Skin epidermis (tissue), 12 donors: ENCODE results near the gene RAP2A.
A peak's percentile ranks its signal among the peaks of the same experiment; 100 is the strongest.

ENCODE experiments used
- H3K27ac ChIP-seq, 21 experiments: fragments of 200-600 bp; sonication (generic) in 11 of 21; one replicate each; pipeline ENCODE4 v1.5.0; 2020; ENCODE audit warnings: mild to moderate bottlenecking in 3 of 21, inconsistent platforms in 2 of 21, moderate library complexity in 2 of 21
- H3K4me3 ChIP-seq, 7 experiments: fragments of 200-600 bp; sonication (generic) in 2 of 7; one replicate each; pipeline ENCODE4 v1.5.0; 2020; ENCODE audit warnings: inconsistent platforms in 2 of 7, mild to moderate bottlenecking in 2 of 7, moderate library complexity in 1 of 7

Gene RAP2A

DNA sequence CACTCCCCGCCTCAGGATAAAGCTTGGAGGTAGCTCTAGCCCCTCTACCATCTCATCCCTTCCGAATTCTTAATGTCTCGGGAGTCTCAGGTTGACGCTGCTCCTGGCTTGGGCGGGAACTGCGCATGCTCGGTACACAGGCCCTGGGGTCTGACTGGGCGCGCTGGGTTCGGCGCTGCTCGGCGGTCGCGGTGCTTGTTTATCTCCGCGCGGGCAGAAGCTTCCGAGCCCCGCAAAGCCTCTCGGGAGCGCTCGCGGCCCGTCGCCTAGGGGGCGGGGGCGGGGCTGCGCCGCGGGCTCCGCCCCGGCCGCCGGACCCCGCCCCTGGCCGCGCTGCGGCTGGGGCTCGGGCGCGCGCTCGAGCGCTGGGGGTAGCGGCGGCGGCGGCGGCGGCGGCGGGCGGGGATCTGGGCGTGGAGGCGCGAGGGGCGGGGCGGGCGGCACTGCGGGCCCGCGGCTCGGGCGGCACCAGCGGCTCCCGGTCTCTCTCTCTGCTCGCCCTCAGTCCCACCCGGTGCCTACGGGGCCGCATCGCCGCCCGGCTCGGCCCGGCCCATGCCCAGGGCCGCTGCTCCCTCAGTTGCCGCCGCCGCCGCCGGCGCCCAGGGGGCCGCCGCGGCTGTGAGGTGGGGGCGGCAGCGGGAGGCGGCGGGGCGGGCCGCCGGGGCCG is at the start of gene RAP2A:
Gene RAP2A (plus strand): TSS at position 443 of the 670 bp plus-strand sequence. CDS start 302 bp downstream, outside the sequence.
- peak within 1 kb of the TSS; percentile 66 to 90 (median 84) for H3K4me3 ChIP-seq
- peak within 1 kb of the TSS; percentile 80 to 99 (median 97) for H3K27ac ChIP-seq

DNA sequence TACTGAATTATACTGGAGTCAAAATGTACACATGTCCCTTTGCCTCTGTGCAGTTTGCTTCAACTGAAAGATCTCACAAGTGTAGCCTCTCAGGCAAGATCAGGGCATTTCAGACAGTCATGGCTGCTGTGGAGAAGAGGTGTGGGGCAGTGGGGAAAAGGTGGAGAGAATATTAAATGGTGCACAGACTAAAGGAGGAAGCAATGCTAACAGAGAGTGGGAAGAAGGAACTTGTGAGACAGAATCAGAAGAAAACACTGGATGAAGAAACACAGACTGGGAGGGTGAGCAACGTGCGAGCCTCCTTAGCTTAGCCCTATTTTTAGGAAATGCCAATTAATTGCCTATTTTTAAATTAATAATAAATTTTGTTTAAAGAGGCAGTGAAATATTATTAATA is 49.6 kb upstream of the RAP2A start:
- Histone ChIP-seq H3K4me3 (no peak overlapping the region), H3K27ac (peak overlapping the region in 6 of 21 experiments; percentile 7 to 78 (median 32))

DNA sequence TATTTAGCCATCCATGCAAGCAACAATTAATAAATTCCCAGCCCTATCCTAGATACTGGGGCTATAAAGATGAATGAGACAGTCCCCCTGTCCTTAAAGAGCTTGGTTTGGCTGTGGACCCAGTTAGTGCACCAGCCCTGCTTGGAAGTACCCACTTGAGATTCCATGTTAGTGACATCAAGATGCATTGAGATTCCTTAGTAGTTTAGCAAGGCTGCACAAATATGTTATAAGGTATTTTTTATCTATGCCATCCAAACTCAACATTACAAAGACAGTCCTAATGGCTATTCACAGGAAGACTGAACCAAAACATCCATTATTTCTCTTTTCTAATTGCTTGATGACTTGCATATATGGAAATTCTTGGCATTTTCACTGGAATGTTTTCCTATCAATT is 48.8 kb upstream of the RAP2A start:
- H3K27ac ChIP-seq: peak overlapping the region in 7 of 21 experiments; percentile 7 to 78 (median 46)
- no peak overlapping the region for H3K4me3 ChIP-seq

DNA sequence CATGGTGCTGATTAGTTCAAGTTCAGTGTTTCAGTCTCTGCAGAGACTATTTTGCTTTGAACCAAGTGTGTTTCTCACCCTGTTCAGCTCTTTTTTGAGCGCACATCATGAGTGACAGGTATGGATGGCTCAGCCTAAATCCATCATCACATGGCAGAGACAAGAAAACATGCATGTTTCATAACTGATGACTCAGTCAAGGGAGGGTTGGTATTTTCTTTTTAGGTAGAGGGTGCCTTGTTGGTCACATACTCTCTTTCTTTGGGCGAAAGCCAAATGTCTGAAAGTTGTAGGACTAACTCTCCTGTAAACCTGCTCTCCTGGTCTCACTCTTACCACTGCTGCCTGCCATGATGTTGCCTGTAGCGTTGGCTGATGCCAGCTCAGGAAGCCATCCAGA is 48.1 kb upstream of the RAP2A start:
- Histone ChIP-seq H3K4me3 (no peak overlapping the region), H3K27ac (peak overlapping the region in 13 of 21 experiments; percentile 2 to 78 (median 50))

- no peak overlapping the region for H3K4me3 ChIP-seq
- H3K27ac ChIP-seq: peak overlapping the region in 14 of 21 experiments; percentile 7 to 78 (median 58)
These were observed 47.0 kb upstream of the RAP2A start for GRCh38 chr13:97386801-97387484.

DNA sequence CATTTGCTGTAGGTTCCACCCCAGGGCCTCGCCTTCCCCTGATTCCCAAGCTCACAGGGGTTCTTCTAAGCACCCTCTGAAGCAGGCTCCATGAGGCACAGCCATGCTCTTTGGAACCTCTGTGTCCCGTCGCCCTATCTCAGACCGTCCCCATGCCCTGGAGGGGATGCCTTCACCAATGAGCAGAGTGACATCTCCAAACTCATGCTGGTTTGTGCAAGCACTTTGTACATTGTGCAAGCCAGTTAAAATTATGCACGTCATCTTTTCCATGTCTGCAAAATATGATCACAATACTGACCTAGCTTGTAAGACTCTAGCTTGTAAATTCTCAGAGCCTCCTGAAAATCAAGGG is 46.5 kb upstream of the RAP2A start:
- H3K27ac ChIP-seq: peak overlapping the region in 12 of 21 experiments; percentile 1 to 78 (median 52)

GRCh38 chr13:97387890-97388289 is 46.1 kb upstream of the RAP2A start:
- peak overlapping the region in 11 of 21 experiments; percentile 1 to 78 (median 54) for H3K27ac ChIP-seq
- no peak overlapping the region for H3K4me3 ChIP-seq

More for the DNA sequence above, 46.5 kb upstream of the RAP2A start:
- no peak overlapping the region for H3K4me3 ChIP-seq

- peak overlapping the region in 7 of 21 experiments; percentile 21 to 78 (median 51) for H3K27ac ChIP-seq
- no peak overlapping the region for H3K4me3 ChIP-seq
These were observed 45.6 kb upstream of the RAP2A start for GRCh38 chr13:97388373-97388772.

DNA sequence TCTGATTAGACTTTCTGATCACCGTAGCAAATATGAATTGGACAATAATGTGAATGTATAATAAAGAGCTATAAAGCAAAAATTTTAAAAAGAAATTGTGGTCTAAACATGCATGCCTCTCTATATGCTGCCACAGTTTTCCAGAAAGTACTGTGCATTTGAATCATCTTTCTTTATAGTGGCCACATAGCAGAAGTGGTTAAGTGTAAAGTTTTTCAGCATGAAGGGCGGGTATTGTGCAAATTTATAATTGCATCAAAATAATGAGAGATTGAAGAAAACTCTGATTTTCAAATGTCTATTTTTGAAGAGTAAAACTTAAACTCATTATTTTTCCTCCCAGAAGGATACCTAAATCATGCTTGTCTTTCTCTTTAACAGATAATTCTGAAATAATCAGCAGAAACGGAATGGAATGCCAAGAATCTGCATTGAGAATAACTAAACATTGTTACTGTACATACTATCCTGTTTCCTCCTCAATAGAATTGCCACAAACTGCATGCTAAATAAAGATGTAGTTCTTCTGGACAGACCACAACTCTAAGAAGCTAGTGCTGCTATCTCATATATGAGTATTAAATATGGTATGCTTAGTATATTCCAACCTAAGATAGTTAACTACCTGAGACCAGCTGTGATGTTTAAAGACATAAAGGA is 42.9 kb upstream of the RAP2A start:
- H3K27ac ChIP-seq: no peak overlapping the region
- no peak overlapping the region for H3K4me3 ChIP-seq

GRCh38 chr13:97392020-97392419 is 41.9 kb upstream of the RAP2A start:
- H3K27ac ChIP-seq: no peak overlapping the region
- H3K4me3 ChIP-seq: no peak overlapping the region

GRCh38 chr13:97394542-97394941 is 39.4 kb upstream of the RAP2A start:
- Histone ChIP-seq H3K4me3 (no peak overlapping the region), H3K27ac (no peak overlapping the region)

- Histone ChIP-seq H3K4me3 (no peak overlapping the region), H3K27ac (no peak overlapping the region)
These were observed 38.4 kb upstream of the RAP2A start for GRCh38 chr13:97395447-97396136.

GRCh38 chr13:97397267-97397666 is 36.7 kb upstream of the RAP2A start:
- no peak overlapping the region for H3K27ac ChIP-seq
- no peak overlapping the region for H3K4me3 ChIP-seq

DNA sequence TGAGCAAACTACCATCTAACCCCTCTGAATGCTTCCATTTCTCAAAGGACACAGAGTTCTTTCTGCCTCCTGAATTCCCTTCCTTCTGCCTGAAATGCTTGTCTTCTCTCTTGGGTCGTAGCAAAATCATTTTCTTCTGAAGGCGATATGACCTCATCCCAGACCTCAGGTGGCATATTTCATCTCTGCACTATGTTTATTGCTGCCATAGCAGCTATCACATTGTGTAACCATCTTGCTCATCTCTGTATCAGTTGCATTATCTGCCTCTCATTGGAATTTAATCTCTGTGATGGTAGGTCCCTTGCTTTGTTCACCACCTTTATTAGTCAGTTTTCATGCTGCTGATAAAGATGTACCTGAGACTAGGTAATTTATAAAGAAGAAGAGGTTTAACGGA is 32.5 kb upstream of the RAP2A start:
- Histone ChIP-seq H3K27ac (no peak overlapping the region), H3K4me3 (no peak overlapping the region)

- H3K27ac ChIP-seq: no peak overlapping the region
- no peak overlapping the region for H3K4me3 ChIP-seq
These were observed 29.8 kb upstream of the RAP2A start for GRCh38 chr13:97403893-97404750.

DNA sequence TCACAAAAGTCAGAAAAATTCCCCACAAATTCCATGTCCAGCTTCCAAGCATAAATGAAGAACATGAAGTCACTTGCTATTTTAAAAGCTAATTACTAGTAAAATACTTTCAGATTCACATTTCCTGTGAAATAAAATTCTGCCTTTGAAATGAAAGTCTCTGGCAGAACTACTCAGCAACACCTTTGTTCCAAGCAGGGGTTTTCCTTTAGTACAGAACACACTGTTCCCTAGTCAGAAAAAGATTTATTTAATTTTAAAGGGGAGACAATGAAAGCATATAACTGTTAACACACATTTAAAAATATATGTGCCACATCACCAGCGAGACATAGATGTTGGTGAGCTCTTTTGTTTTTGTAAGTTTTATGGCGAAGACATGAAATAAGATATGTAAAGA is 26.4 kb upstream of the RAP2A start:
- peak overlapping the region in 1 of 21 experiments; percentile 33 for H3K27ac ChIP-seq
- no peak overlapping the region for H3K4me3 ChIP-seq

DNA sequence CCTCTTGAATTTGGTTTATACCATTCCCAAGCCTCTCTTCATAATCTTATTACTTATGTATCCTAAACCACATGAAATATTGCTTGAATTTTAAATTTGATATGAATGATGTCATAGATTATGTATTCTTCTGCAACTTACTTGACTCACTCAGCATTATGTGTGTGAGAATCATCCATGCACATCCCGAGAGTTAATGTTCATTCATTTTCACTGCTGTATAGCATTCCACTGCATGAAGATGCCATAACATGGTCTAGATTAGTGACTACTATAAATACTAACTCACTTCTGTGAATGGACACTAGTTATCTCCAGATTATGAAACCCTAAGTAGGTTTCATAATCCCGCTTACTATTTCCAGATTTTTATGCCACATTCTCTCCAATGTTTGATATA is 25.0 kb upstream of the RAP2A start:
- Histone ChIP-seq H3K27ac (no peak overlapping the region), H3K4me3 (no peak overlapping the region)

GRCh38 chr13:97411984-97412383 is 22.0 kb upstream of the RAP2A start:
- H3K27ac ChIP-seq: no peak overlapping the region
- H3K4me3 ChIP-seq: no peak overlapping the region

GRCh38 chr13:97413694-97414093 is 20.3 kb upstream of the RAP2A start:
- Histone ChIP-seq H3K4me3 (no peak overlapping the region), H3K27ac (no peak overlapping the region)
